CD4-positive, alpha-beta T cell treated with Interleukin-12 subunit alpha and Interleukin-12 subunit beta, for 1 hour (primary cell): ENCODE data around the gene SELENOO.
"Not testable (repeated sequence)": the region's sequence is repeated elsewhere in the genome, so short reads cannot be mapped to it uniquely, and the experiment has no call there.

Experiments
- DNase-seq: peaks from one replicate; pipeline ENCODE4 v3.0.0-alpha.2; 2020

Gene SELENOO

GRCh38 chr22:50200461-50201190, at the start of gene SELENOO:
TSS of gene SELENOO (plus strand) at chr22:50201011. CDS start at chr22:50201037, 26 bp downstream.
- peak; percentile 94 for DNase-seq

- DNase-seq: no peak
These were observed 49.0 kb upstream of the SELENOO start for GRCh38 chr22:50151571-50152537.

- no peak for DNase-seq
These were observed 47.6 kb upstream of the SELENOO start for GRCh38 chr22:50153056-50153755.

- no peak for DNase-seq
These were observed 47.1 kb upstream of the SELENOO start for GRCh38 chr22:50153756-50154140.

GRCh38 chr22:50157709-50158375, 43.0 kb upstream of the SELENOO start:
- DNase-seq: no peak

GRCh38 chr22:50160947-50161346, 39.9 kb upstream of the SELENOO start:
- no peak for DNase-seq

DNA sequence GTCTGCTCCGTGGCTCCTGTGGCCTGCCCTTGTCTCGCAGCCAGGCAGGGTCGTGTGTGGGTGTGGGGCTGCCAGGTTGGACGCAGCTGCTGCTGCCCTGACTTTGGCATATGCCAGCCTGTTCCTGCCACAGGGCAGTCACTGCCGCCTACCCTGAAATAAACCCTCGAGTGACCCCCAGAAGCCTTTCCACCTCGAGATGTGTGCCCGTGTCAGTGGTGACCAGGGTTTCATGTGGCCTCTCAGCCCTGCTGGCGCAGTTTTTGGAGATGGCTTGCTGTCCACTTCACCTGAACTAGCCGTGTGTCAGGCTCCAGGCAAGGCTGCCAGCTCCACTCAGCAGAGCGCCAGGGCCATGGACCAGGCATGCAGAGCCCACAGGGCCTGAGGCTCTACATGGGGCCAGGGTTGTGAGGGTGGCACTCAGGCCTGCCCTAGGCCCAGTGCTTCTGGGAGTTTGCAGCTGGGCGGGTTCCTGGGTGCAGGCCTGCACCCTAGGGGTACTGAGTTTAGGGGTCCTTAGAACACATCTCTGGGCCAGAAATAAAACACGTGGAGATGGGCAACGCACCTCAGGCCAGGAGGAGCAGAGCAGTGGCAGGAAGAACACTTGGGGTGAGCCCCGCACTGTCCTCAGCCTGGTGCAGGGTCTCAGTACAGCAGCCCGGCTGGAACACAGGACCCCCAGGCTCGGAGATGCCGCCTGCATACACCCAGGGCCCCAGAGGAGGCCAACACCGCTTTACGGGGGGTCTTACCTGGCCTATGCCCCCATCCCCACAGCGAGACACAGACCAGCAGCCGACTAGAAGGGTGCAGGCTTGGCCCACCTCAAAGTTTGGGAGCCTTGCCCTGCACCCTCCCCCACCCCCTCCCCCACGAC, 39.1 kb upstream of the SELENOO start:
- no peak for DNase-seq

- DNase-seq: no peak
These were observed 38.3 kb upstream of the SELENOO start for GRCh38 chr22:50162391-50162956.

GRCh38 chr22:50165436-50166123, 35.2 kb upstream of the SELENOO start:
- DNase-seq: no peak

- DNase-seq: no peak
These were observed 32.9 kb upstream of the SELENOO start for GRCh38 chr22:50167689-50168489.

- not testable (repeated sequence) for DNase-seq
These were observed 32.2 kb upstream of the SELENOO start for GRCh38 chr22:50168490-50169180.

DNA sequence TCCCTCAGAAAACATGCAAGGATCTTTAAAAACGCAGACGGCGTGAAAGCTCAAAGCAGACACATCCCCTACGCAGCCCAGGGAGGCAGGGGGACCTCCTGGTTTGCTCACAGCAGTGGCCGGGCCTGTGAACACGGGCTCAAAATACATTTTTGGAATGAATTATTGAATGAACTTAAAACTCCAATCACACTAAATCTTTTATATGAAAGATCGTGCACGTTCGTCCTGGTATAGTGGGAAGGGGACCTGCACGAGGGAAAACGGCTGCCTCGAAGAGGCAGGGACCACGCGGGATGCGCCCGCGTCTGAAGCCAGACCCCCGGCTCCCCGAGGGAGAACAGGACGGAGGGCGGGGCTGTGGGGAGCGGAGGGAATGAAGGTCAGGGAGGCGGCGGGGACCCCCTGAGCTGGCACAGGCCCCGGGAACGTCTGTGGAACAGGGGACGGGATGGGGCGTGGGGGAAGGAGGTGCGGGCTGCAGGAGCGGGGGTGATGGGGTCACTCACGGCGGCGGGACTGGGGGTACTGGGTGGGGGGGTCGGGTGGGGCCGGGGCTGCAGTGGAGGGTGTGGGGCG, 31.5 kb upstream of the SELENOO start:
- DNase-seq: no peak

DNA sequence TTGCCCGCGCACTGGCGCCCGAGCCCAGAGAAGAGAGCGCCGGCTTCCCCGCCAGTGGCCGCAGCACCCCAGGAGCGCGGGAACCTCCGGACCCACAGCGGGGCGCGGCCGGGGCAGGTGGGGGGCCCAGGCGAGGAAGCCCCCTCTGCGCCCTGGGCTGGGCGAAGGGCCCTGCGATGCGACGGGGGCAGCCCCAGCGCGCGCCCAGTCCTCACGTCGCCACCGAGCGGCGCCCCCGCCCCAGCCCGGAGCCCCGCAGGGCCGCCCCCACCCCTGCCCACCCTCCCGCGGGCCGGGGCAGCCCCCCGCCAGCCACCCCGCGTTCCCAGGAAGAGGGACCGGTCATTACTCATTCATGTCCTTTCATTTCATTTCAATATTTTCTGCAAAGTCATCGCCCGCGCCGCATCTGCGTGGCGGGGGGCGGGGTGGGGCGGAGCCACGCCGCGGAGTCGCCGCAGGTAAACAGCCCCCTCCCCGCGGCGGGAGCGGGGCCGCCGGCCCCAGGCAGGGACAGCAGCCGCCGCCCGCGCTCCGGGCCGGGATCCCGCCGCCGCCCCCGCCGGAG, 31.0 kb upstream of the SELENOO start:
- peak; percentile 33 for DNase-seq

DNA sequence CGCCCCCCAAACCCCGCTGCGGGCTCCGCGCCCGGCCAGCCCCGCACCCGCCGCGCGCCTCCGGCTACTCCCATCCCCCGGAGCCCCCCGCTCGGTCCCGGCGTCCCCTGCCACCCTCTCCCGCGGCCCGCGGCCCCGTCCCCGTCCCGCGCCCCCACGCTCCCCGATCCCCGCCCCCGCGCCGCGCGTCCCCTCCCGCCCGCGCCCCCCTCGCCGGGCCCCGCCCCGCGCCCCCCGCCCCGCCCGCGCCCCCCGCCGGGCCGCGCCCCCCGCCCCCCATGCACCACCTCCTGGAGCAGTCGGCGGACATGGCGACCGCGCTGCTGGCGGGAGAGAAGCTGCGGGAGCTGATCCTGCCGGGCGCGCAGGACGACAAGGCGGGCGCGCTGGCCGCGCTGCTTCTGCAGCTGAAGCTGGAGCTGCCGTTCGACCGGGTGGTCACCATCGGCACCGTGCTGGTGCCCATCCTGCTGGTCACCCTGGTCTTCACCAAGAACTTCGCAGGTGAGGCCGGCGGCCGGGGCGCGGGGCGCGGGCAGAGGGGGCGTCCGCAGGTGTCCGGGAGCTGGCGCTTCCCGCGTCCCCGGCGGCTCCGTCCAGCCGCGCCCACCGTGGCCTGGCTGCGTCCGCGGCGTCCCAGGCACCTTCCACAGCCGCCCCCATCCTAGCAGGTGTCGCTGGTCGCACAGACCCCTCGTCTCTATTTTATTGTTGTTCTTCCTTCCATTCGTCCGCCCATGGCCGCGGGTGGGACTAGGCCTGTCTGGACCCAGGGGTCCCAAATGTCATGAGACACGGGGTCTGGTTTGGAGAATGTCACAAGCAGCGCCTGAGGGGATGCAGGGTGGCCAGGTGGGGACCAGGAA, 30.1 kb upstream of the SELENOO start, which contains the start of gene PANX2:
PANX2 (plus strand) TSS at position 279 of the 866 bp plus-strand sequence; CDS start at position 279, 0 bp downstream.
- DNase-seq: no peak

GRCh38 chr22:50171319-50171964, 29.4 kb upstream of the SELENOO start:
- DNase-seq: no peak

DNA sequence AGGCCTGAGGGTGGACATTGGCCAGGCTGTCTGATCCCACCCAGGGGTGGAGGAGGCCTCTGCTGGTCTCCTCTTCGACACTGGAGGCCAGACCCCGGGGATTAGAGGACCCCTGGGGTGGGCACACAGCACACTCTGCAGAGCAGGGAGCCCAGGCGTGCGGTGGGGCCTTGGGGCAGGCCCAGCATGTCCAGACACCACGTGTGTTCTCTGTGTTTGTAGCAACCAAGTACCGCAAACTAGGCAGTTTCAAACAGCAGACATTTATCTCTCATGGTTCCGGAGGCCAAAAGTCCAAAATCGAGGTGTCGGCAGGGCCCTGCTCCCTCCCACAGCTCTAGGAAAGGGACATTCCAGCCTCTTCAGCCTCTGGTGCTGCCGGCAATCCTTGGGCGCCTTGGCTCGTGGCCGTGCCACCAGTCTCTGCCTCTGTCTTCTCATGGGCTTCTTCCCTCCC, 28.8 kb upstream of the SELENOO start:
- DNase-seq: no peak
